H1 (cell line): Measurements from ENCODE around the gene GINS3. TPM values are rescaled to one million over a fixed set of nuclear protein-coding genes. Genes with fewer than 3 reads are reported as not detected.

Experiments used
- ATF2 ChIP-seq: IDR thresholded peaks from 2 replicates; pipeline ENCODE4 v1.6.1; 2012; ENCODE audit warnings: low read length, inconsistent platforms
- ATF3 ChIP-seq: IDR thresholded peaks from 2 replicates; pipeline ENCODE4 v1.6.1; 2011; ENCODE audit warnings: low read depth, mild to moderate bottlenecking, low read length; ENCODE audit not compliant: insufficient read depth
- CHD7 ChIP-seq: fragments of 300-600 bp; sonication (generic); IDR thresholded peaks from 2 replicates; pipeline ENCODE4 v1.7.1; 2012; ENCODE audit warnings: low read length, moderate library complexity, mild to moderate bottlenecking, inconsistent platforms; ENCODE audit not compliant: insufficient replicate concordance
- CREB1 ChIP-seq: IDR thresholded peaks from 2 replicates; pipeline ENCODE4 v1.6.1; 2012; ENCODE audit warnings: inconsistent platforms
- PHF8 ChIP-seq: fragments of 200-600 bp; sonication (generic); conservative IDR thresholded peaks from 2 replicates; pipeline ENCODE4 v1.7.1; 2012; ENCODE audit warnings: low read depth, mild to moderate bottlenecking, inconsistent platforms, low read length, moderate library complexity
- POLR2AphosphoS5 ChIP-seq: IDR thresholded peaks from 2 replicates; pipeline ENCODE4 v1.6.1; 2011; ENCODE audit warnings: low read depth, low read length
- SIN3A ChIP-seq, 2 experiments: IDR thresholded peaks in 1 of 2; conservative IDR thresholded peaks in 1 of 2; 2 replicates each; pipeline ENCODE4 v1.6.1; 2011 to 2012; ENCODE audit warnings: low read length in 2 of 2, improper control_type of control experiment in 1 of 2, low read depth in 1 of 2, mild to moderate bottlenecking in 1 of 2
- TCF12 ChIP-seq: IDR thresholded peaks from 2 replicates; pipeline ENCODE4 v1.6.1; 2011; ENCODE audit warnings: low read depth, mild to moderate bottlenecking, low read length
- polyA plus RNA-seq, 7 experiments: library from polyadenylated mRNA; depleted of rRNA in 3 of 7; stranded (reverse) in 5 of 7; unstranded in 2 of 7; fragments of >200 nt in 5 of 7; fragments of 200-250 nt in 2 of 7; gene quantifications; 1 replicate in 5 of 7; 2 replicates in 1 of 7; 4 replicates in 1 of 7; pipeline versions ENCODE4 v1.2.1 to v1.2.3, GENCODE V29; 2011 to 2013; ENCODE audit warnings: missing spikeins in 2 of 7, mixed read lengths in 2 of 7
- total RNA-seq: library from RNA; stranded (reverse); fragmentation: NEBNext Ultra II Directional; extraction: Animal tissue kit (Norgen Biotek cat#: 25700); gene quantifications from 2 replicates; pipeline ENCODE4 v1.2.1, GENCODE V29; 2021

Gene GINS3
- total and polyA plus RNA-seq, 2 of the 8 experiments (the other 6 are each of a cell fraction or from before 2014, with no cell fraction given) = 12.9 to 15.4 TPM

GRCh38 chr16:58363746-58364393 lies 28.4 kb upstream of the GINS3 start (continued):
- TF ChIP-seq CHD7 = no peak
- TF ChIP-seq ATF3 = no peak
- TF ChIP-seq TCF12 = no peak
- TF ChIP-seq SIN3A (conservative IDR thresholded peaks at IDR 0.05 in 1 of 2, IDR thresholded peaks at IDR 0.05 in 1 of 2; ENCODE audit: low read depth in 1 of 2, low read length in 2 of 2) = no peak
- no peak for TF ChIP-seq POLR2AphosphoS5
- TF ChIP-seq ATF2 = no peak
- TF ChIP-seq CREB1 = no peak
- no peak for TF ChIP-seq PHF8
